Lower leg skin (tissue), 4 donors: ENCODE results near the gene TAS1R2. TPM values are rescaled to one million over a fixed set of nuclear protein-coding genes. Genes with fewer than 3 reads are reported as not detected.

Experiments
- microRNA counts, 2 donors: library from miRNA; unstranded; fragments of <30 nt; microRNA quantifications; one replicate each; lab custom pipeline; 2016
- microRNA-seq, 2 donors: library from miRNA; unstranded; fragments of <30 nt; microRNA quantifications; one replicate each; pipeline ENCODE4, GENCODE V29; 2016; ENCODE audit warnings: borderline replicate concordance in 2 of 2, borderline number of aligned reads in 1 of 2
- total RNA-seq, 4 donors: library from RNA; depleted of rRNA; stranded (reverse); fragments of >200 nt; gene quantifications; one replicate each; pipeline ENCODE4 v1.1.0, GENCODE V29; 2016

The TAS1R2 gene
- total RNA-seq, 4 donors from 2014 or later = 0.38 TPM; not detected in 3

MicroRNAs encoded within 50 kb of the gene (microRNA counts, 767-probe panel; counts per million panel counts)
- microRNA hsa-miR-1290 (lab: Ali Mortazavi, UCI) = 0 to 358 counts per million in 2 donors

Small RNA genes within 50 kb of the gene (microRNA-seq; reads per million reads assigned to microRNA genes)
- 0 reads per million in 2 donors for gene MIR1290
- 0 to 0.57 reads per million in 2 donors for gene MIR4695

Other genes with a start within 250 kb of the TAS1R2 start
- under 1 TPM in 2 of 4 donors, not detected in 2; 0.06 to 0.11 TPM for gene PAX7, start 228.8 kb downstream of the TAS1R2 start, total RNA-seq
- 10 to 100 TPM; 16.5 to 25.8 (median 22.1) TPM for gene ALDH4A1, start 42.9 kb upstream of the TAS1R2 start, total RNA-seq
- 100 to 1,000 TPM; 317 to 562 (median 451) TPM for gene IFFO2, start 97.0 kb upstream of the TAS1R2 start, total RNA-seq